NCI-H2107 treated with DMSO at 0.1 percent for 48 hours (cell line): ENCODE data around the gene RCAN3.
A peak's percentile ranks its signal among the peaks of the same experiment; 100 is the strongest.
"Not testable (repeated sequence)": the region's sequence is repeated elsewhere in the genome, so short reads cannot be mapped to it uniquely, and the experiment has no call there.

Experiments
- DNase-seq: peaks from one replicate; lab custom pipeline; 2025; ENCODE audit not compliant: unreplicated experiment; lab: John Stamatoyannopoulos, UW

The RCAN3 gene

GRCh38 chr1:24508911-24509310 lies 6.3 kb downstream of the RCAN3 start:
- DNase-seq = no peak

- no peak for DNase-seq
These were observed 11.1 kb downstream of the RCAN3 start for GRCh38 chr1:24513706-24514105.

- no peak for DNase-seq
These were observed 12.3 kb downstream of the RCAN3 start for GRCh38 chr1:24514946-24515345.

GRCh38 chr1:24515671-24516209 lies 13.1 kb downstream of the RCAN3 start:
- not testable (repeated sequence) for DNase-seq

- DNase-seq = no peak
These were observed 13.9 kb downstream of the RCAN3 start for GRCh38 chr1:24516506-24516905.

- no peak for DNase-seq
These were observed 15.3 kb downstream of the RCAN3 start for GRCh38 chr1:24517898-24518297.

- not testable (repeated sequence) for DNase-seq
These were observed 17.6 kb downstream of the RCAN3 start for GRCh38 chr1:24520282-24520681.

GRCh38 chr1:24525606-24526005 lies 23.0 kb downstream of the RCAN3 start:
- DNase-seq = no peak

GRCh38 chr1:24526045-24526444 lies 23.4 kb downstream of the RCAN3 start:
- no peak for DNase-seq

GRCh38 chr1:24526940-24527542 lies 24.4 kb downstream of the RCAN3 start:
- peak; percentile 23 for DNase-seq

- DNase-seq = peak; percentile 82
These were observed 26.1 kb downstream of the RCAN3 start for GRCh38 chr1:24528744-24529143.

- DNase-seq = not testable (repeated sequence)
These were observed 26.7 kb downstream of the RCAN3 start for GRCh38 chr1:24529292-24529691.

- no peak for DNase-seq
These were observed 32.4 kb downstream of the RCAN3 start for GRCh38 chr1:24535021-24535424.

- no peak for DNase-seq
These were observed 33.1 kb downstream of the RCAN3 start for GRCh38 chr1:24535778-24536177.

GRCh38 chr1:24536391-24536840 lies 33.8 kb downstream of the RCAN3 start:
- peak; percentile 91 for DNase-seq

- DNase-seq = no peak
These were observed 37.6 kb downstream of the RCAN3 start for GRCh38 chr1:24540051-24540905.

- no peak for DNase-seq
These were observed 38.5 kb downstream of the RCAN3 start for GRCh38 chr1:24540906-24541710.

- no peak for DNase-seq
These were observed 39.2 kb downstream of the RCAN3 start for GRCh38 chr1:24541711-24542346.

GRCh38 chr1:24544239-24544638 lies 41.6 kb downstream of the RCAN3 start:
- DNase-seq = no peak

GRCh38 chr1:24545662-24546061 lies 43.0 kb downstream of the RCAN3 start:
- no peak for DNase-seq

GRCh38 chr1:24547195-24547594 lies 44.6 kb downstream of the RCAN3 start:
- no peak for DNase-seq
